TTC549 (cell line): ENCODE measurements around the gene IFNE.

Experiments
- FAIRE-seq: peaks from 2 replicates; lab custom pipeline; 2012; peaks lifted over from hg19 to GRCh38; lab: Jason Lieb, UNC

IFNE gene

GRCh38 chr9:21482213-21482612 is at the start of gene IFNE:
TSS of gene IFNE (minus strand) at chr9:21482313. CDS start at chr9:21481694, 619 bp downstream.
- no peak for FAIRE-seq

DNA sequence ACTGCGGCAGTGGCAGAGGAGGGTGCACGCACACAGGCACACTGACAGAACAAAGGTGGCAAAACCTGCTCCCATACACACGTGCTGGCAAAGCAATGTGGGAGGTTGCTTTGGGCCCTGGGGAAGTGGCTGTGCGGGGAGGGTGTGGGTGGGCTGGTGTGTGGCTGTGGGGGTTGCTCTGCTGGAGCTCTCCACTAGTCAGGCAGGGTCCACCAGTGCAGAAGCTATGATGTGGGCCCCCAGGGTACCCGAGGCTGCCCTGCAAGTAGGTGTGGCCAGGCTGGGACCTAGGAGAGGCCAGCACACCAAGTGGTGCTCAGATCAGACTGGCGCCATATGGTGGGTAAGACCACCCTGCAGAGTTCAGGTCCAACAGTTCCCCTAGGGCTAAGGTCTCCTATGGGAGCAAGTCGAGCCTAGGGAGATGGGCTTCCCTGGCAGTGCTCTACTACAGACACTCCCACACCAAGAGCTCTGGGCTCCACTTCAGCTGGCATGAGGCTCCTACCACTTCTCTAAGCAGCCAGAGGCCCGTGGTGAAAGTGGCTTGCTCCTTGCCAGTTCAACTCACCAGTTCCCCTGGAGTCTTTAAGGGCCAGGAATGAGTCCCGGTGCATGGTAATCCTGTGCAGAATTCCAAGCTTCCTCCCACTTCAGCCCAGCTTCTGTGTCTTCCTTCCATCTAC is 46.2 kb upstream of the IFNE start:
- no peak for FAIRE-seq

- no peak for FAIRE-seq
These were observed 45.5 kb upstream of the IFNE start for GRCh38 chr9:21527579-21527978.

- no peak for FAIRE-seq
These were observed 43.1 kb upstream of the IFNE start for GRCh38 chr9:21525174-21525573.

DNA sequence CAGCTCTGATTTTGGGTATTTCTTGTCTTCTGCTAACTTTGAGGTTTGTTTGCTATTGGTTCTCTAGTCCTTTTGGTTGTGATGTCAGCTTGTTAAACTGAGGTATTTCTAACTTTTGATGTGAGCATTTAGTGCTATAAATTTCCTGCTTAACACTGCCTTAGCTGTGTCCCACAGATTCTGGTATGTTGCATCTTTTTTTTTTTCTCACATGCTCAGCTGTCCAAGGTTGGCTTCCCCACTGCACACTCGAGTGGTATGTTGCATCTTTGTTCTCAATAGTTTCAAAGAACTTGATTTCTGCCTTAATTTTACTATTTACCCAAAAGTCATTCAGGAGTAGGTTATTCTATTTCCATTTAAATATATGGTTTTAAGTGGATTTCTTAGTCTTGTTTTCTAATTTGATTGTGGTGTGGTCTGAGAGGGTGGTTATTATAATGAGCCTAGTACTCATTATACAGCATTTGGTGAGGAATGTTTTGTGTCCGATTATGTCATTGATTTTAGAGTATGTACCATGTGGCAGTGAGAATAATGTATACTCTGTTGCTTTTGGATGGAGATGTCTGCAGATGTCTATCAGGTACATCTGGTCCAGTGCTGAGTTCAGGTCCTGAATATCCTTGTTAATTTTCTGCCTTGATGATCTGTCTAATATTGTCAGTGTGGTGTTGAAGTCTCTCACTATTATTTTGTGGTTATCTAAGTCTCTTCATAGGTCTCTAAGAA is 42.2 kb upstream of the IFNE start:
- no peak for FAIRE-seq

- no peak for FAIRE-seq
These were observed 41.2 kb upstream of the IFNE start for GRCh38 chr9:21523021-21524014.

- FAIRE-seq = no peak
These were observed 40.2 kb upstream of the IFNE start for GRCh38 chr9:21522348-21522747.

DNA sequence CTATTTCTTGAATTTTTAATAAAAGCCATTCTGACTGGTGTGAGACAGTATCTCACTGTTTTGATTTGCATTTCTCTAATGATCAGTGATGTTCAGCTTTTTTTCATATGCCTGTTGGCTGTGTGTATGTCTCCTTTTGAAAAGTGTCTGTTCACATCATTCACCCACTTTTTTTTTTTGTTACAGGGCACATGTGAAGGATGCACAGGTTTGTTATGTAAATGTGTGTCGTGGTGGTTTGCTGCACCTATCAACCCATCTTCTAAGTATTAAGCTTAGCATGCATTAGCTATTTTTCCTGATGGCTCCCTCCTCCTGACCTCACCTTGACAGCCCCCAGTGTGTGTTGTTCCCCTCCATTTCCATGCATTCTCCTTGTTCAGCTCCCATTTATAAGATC is 39.3 kb upstream of the IFNE start:
- no peak for FAIRE-seq

- no peak for FAIRE-seq
These were observed 38.6 kb upstream of the IFNE start for GRCh38 chr9:21520501-21521228.

GRCh38 chr9:21519855-21520434 is 37.8 kb upstream of the IFNE start:
- FAIRE-seq = no peak

GRCh38 chr9:21516796-21517195 is 34.7 kb upstream of the IFNE start:
- FAIRE-seq = no peak

DNA sequence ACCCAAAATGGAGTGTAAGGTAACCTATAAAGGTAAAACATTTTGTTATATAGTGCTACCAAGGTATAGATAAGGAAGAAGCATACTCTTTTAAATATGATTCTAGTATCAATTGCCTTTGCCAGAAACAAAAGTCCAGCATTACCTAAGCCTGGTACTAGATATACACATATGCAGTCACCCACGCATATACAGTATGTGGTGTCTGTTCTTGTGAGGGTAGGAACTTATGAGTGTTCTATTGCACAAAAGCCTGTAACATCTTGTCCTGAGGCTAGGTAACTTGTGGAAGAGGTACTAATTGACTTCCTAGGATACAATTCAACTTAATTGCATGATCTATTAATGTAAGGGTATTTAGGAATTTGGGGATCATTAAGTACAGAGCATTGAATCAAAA is 31.3 kb upstream of the IFNE start:
- FAIRE-seq = no peak

DNA sequence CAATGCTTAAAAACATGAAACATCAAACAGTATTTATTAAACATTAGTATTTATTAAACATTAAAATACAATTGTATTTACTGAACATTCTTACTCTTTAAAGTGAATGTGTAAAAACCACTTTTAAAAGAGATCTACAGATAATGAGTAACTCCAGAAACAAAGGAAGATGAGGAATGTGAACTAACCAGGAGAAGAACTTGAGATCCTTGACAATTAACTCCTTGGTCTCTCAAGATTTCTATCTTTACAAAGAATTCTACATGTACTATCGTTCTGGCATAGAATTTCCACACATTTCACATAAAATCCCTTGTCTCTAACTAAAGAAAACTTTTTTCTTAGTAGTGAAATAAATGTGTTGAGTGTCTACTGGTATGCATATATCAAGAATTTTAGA is 28.7 kb upstream of the IFNE start:
- FAIRE-seq = no peak

DNA sequence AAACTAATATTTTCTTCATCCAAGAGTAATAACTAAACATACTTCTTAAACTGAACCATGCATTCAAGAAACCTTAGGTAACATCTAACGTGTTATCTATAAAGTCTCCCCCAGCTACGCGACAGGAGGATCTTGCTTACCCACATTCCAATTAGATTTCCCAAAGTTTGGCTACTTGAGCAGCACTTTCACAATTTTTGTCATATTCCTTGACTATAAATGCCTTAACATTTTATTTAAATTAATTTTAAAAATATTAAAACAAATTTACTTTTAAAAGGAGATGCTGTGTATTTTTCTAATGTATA is 25.3 kb upstream of the IFNE start:
- no peak for FAIRE-seq

DNA sequence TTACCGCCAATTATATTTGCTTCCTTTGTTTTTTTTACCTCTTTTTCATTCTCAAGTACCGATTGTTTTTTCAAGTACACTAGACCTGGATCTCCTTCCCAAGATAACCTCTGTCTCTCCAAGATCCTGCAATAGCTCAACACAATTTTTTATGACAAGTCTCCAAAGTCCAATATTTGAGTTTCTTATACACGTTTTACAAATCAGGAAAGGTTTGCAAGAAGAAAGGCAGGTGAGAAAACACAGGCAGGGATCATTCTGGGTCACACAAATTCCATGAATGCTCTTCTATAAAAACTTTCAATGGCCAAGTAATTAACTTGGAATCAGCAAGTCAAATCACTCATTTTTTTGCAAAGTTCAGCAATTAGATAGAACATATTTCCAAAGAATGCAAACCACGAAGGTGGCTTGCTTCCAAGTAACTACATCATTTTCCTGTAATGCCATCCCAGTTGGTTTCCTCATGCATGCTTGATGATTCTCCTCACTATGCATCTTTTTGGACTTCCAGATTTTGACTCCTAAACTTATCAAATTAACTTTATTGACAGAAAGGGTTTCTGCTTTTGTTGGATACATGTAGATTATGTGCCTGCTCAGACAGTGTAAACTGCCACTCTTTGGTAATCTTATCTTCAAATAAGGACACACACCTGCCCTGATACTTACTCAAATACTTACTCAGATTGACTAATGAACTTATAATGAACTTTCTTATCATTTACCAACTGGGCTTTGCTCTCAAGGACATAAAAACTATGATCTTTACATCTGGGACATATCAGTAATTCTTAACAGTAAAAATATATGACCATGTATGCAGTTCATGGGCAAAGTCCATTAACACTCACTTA is 24.7 kb upstream of the IFNE start:
- no peak for FAIRE-seq

DNA sequence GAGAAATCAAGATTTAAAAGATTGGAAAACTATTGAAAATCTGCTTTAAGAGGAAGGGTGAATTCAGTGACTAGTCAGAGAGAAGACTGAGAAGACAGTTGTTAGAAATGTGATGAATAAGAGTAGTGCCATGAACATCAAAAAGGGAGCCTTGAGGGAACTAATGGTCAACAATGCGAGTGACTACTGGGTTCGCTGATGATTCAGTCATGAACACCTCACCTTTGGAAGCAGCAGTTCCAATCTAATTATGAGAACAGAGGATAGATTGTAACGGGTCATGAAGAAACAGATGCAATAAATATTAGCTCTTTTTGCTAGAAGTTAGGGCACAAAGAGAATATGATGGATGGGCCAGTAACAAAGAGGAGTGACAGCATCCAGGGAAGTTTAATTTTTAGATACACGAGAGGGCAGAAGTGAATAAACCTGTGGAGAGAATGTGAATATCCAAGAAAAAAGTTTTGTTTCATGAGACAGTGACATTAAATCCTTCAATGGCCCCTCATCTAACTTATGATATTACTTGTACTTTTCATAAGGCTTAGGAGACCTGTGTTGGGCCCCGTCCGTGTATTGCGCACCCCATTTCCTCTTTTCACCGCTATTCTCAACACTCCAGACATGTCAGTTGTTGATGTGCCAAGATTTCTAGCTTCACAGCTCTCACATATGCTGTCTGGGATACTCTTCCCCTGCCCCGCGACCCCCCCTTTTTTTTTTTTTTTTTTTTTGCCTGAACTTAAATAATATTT is 23.5 kb upstream of the IFNE start:
- FAIRE-seq = no peak

DNA sequence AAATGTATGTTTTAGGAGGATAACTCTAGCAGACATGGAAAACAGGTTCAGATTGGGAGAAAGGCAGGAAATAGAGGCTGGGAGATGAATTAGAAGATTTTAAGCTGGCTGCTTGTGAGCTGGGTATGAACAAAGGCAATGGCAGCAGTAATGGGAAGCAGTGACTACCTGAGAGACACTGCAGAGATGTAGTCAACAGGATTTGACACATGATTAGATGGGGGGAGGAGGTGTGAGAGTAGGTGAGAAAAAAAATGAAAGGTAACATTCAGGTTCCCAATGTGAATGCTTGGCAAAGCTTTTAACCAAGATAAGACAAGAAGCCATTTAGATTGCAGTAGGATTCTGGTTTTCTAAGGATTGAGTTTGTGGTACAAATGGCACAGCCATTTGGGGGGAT is 22.8 kb upstream of the IFNE start:
- FAIRE-seq = no peak

DNA sequence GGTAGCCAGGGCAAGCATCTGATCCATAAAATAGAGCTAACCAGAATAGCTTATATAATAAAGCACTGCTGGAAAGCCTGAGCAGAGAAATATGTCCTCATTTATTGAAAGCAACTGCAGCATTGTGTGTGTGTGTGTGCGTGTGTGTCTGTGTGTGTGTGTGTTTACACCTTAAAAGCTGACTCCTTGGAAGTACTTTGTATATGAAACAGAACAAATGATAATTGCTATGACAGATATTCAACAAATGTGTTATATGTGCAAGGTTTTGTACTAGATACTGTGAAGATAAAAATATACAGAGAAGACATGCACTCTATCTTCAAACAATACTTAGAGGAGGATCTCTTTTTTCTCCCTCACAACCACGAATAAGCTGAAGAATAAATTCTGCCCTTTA is 22.0 kb upstream of the IFNE start:
- no peak for FAIRE-seq

DNA sequence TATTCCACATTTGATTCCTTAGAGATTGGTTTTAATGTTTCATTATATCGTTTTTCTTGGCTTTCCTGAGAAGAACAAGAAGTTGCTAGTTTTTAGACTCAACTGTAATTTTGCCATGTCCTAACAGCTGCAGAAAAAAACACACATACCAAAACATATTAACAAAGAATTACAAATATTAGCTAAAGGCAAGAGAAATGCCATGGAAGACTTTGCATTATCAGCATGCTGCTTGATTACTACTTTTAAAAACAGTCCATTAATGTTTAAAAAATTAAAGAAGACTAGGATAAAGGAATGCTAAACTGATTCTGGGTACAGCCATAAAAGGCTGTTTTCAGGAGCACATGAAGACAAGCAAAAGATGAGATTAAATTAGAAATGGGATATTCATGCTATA is 20.5 kb upstream of the IFNE start:
- no peak for FAIRE-seq

- FAIRE-seq = no peak
These were observed 17.8 kb upstream of the IFNE start for GRCh38 chr9:21499912-21500311.
